ENCODE results near the gene OSBPL3.

Gene OSBPL3

DNA sequence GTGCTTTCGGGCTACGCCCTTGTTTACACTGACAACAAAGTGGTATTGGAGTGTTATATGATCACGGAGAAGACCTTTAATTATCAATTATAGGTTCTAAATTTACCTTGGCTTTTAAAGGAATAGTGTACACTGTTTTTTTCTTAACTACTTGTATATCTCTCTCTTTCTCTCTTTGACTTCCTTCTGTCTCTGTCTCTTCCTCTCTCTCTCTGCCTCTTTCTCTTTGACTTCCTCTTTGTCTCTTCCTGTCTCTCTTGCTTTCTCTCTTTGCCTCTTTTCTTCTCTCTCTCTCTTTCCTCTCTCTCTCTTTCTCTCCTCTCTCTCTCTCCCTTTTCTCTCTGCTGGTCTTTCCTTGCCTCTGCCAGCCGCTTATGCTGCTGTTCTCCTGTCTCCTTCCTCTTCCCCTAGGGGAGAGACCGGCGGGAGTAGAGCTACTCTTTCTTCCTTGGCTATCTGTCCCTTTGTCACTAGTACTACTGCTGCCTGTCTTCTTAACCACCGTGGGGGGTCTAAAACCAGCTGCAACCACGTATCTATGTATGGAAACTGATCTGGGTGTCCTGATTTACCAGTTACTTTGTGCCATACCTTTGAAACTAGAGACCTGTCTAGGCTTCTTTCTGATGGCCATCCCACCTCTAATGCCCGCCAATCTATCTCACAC is 185.9 kb downstream of the OSBPL3 start:
- 87% methylated on average over 8 of the region's 9 CpGs for WGBS
- H3K9ac ChIP-seq (ENCODE audit: low read depth, low read length): no peak overlapping the region
- H3K9me3 ChIP-seq (ENCODE audit: insufficient read depth, low read depth, low read length): peaks cover 2% of the 10 kb centered on the region
- H3K27me3 ChIP-seq (ENCODE audit: insufficient read depth, low read length): no peaks in the 10 kb centered on the region
- H3K4me3 ChIP-seq (ENCODE audit: low read length): no peak overlapping the region
- no peaks in the 10 kb centered on the region for H3K36me3 ChIP-seq (ENCODE audit: insufficient read depth, low read length)
- H3K4me1 ChIP-seq (ENCODE audit: insufficient read depth, low read length): no peaks in the 10 kb centered on the region
- no peak overlapping the region for H3K27ac ChIP-seq (ENCODE audit: low read depth, low read length)

DNA sequence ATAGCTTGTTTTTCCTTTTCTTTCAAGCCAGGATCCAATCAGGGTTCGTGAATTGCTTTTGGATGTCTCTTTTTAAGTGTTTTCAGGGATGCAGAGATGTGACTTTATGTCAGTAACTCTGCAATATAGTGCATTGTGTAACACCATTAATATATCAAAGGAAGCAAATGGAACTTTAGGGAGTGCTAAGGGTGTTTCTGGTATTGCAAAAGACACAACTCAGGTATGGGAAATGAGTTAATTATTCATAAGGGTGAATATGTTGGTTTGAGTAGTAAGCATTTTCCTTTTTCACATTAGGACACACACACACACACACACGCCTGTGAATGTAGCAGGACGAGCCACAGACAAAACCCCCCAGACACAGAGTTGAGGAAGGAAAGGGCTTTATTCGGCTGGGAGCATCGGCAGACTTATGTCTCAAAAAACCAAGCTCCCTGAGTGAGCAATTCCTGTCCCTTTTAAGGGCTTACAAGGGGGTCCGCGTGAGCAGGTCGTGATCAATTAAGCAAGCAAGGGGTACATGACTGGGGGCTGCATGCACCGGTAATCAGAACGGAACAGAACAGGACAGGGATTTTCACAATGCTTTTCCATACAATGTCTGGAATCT is 190.9 kb downstream of the OSBPL3 start:
- WGBS: 98% methylated on average over 10 of the region's 10 CpGs
- H3K27me3 ChIP-seq (ENCODE audit: insufficient read depth, low read length): no peaks in the 10 kb centered on the region
- peaks cover 13% of the 10 kb centered on the region for H3K9me3 ChIP-seq (ENCODE audit: insufficient read depth, low read depth, low read length)
- H3K4me1 ChIP-seq (ENCODE audit: insufficient read depth, low read length): no peaks in the 10 kb centered on the region
- no peaks in the 10 kb centered on the region for H3K36me3 ChIP-seq (ENCODE audit: insufficient read depth, low read length)
- H3K4me3 ChIP-seq (ENCODE audit: low read length): no peak overlapping the region
- H3K9ac ChIP-seq (ENCODE audit: low read depth, low read length): no peak overlapping the region
- no peak overlapping the region for H3K27ac ChIP-seq (ENCODE audit: low read depth, low read length)

DNA sequence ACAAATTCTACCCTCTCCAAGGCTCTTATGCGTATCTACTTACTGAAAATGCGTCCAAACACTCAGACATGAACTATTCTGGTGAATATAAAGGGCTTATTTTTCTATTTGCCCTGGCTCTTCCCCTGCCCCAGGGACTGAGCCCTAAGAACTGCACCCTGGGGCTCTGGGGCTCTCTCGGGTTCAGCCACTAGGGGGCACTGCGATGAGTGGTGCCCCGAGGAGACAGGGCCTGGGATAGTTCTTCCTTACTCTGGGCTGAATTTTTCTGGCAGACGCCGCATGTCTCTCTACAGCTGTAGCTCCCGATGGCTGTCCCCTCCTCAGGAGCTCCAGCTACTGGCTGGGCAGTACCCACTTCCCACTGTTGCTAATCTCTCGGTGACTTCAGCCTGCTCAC is 191.9 kb downstream of the OSBPL3 start:
- Histone ChIP-seq H3K4me1 (ENCODE audit: insufficient read depth, low read length) (no peaks in the 10 kb centered on the region), H3K9me3 (ENCODE audit: insufficient read depth, low read depth, low read length) (peaks cover 14% of the 10 kb centered on the region), H3K27me3 (ENCODE audit: insufficient read depth, low read length) (no peaks in the 10 kb centered on the region), H3K27ac (ENCODE audit: low read depth, low read length) (no peak overlapping the region), H3K36me3 (ENCODE audit: insufficient read depth, low read length) (no peaks in the 10 kb centered on the region), H3K4me3 (ENCODE audit: low read length) (no peak overlapping the region), H3K9ac (ENCODE audit: low read depth, low read length) (no peak overlapping the region)
- 97% methylated on average over 9 of the region's 9 CpGs for WGBS

GRCh38 chr7:24786941-24787340 is 193.0 kb downstream of the OSBPL3 start:
- Histone ChIP-seq H3K36me3 (ENCODE audit: insufficient read depth, low read length) (no peaks in the 10 kb centered on the region), H3K27me3 (ENCODE audit: insufficient read depth, low read length) (no peaks in the 10 kb centered on the region), H3K9me3 (ENCODE audit: insufficient read depth, low read depth, low read length) (peaks cover 18% of the 10 kb centered on the region), H3K4me3 (ENCODE audit: low read length) (no peak overlapping the region), H3K9ac (ENCODE audit: low read depth, low read length) (no peak overlapping the region), H3K27ac (ENCODE audit: low read depth, low read length) (no peak overlapping the region), H3K4me1 (ENCODE audit: insufficient read depth, low read length) (no peaks in the 10 kb centered on the region)
- 92% methylated on average over 5 of the region's 5 CpGs for WGBS

- peaks cover 18% of the 10 kb centered on the region for H3K9me3 ChIP-seq (ENCODE audit: insufficient read depth, low read depth, low read length)
- H3K4me1 ChIP-seq (ENCODE audit: insufficient read depth, low read length): no peaks in the 10 kb centered on the region
- no peak overlapping the region for H3K4me3 ChIP-seq (ENCODE audit: low read length)
- no peak overlapping the region for H3K9ac ChIP-seq (ENCODE audit: low read depth, low read length)
- H3K27ac ChIP-seq (ENCODE audit: low read depth, low read length): no peak overlapping the region
- H3K27me3 ChIP-seq (ENCODE audit: insufficient read depth, low read length): no peaks in the 10 kb centered on the region
- 92% methylated on average over 4 of the region's 4 CpGs for WGBS
- H3K36me3 ChIP-seq (ENCODE audit: insufficient read depth, low read length): no peaks in the 10 kb centered on the region
Observed at GRCh38 chr7:24786306-24786705, 193.7 kb downstream of the OSBPL3 start.

DNA sequence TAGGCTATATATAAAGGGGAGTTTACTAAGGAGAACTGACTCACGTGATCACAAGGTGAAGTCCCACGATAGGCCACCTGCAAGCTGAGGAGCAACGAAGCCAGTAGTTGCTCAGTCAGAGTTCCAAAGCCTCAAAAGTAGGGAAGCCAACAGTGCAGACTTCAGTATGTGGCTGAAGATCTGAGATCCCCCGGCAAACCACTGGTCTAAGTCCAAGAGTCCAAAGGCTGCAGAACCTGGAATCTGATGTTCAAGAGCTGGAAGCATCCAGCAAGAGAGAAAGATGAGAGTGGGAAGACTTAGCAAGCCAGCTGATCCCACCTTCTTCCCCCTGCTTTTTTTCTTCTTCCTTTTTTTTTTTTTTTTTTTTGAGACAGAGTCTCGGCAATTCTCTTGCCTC is 195.7 kb downstream of the OSBPL3 start:
- H3K27me3 ChIP-seq (ENCODE audit: insufficient read depth, low read length): no peaks in the 10 kb centered on the region
- no peak overlapping the region for H3K27ac ChIP-seq (ENCODE audit: low read depth, low read length)
- no peak overlapping the region for H3K9ac ChIP-seq (ENCODE audit: low read depth, low read length)
- 94% methylated on average over 5 of the region's 5 CpGs for WGBS
- H3K4me3 ChIP-seq (ENCODE audit: low read length): no peak overlapping the region
- no peaks in the 10 kb centered on the region for H3K36me3 ChIP-seq (ENCODE audit: insufficient read depth, low read length)
- peaks cover 17% of the 10 kb centered on the region for H3K9me3 ChIP-seq (ENCODE audit: insufficient read depth, low read depth, low read length)
- H3K4me1 ChIP-seq (ENCODE audit: insufficient read depth, low read length): no peaks in the 10 kb centered on the region

- 95% methylated on average over 2 of the region's 2 CpGs for WGBS
- H3K27ac ChIP-seq (ENCODE audit: low read depth, low read length): no peak overlapping the region
- H3K4me1 ChIP-seq (ENCODE audit: insufficient read depth, low read length): no peaks in the 10 kb centered on the region
Observed at GRCh38 chr7:24783698-24784097, 196.3 kb downstream of the OSBPL3 start.

GRCh38 chr7:24781106-24781505 is 198.9 kb downstream of the OSBPL3 start:
- H3K9ac ChIP-seq (ENCODE audit: low read depth, low read length): no peak overlapping the region
- WGBS: 95% methylated on average over 4 of the region's 4 CpGs
- H3K4me1 ChIP-seq (ENCODE audit: insufficient read depth, low read length): no peaks in the 10 kb centered on the region

More at GRCh38 chr7:24783698-24784097, 196.3 kb downstream of the OSBPL3 start:
- Histone ChIP-seq H3K4me3 (ENCODE audit: low read length) (no peak overlapping the region), H3K36me3 (ENCODE audit: insufficient read depth, low read length) (no peaks in the 10 kb centered on the region), H3K9me3 (ENCODE audit: insufficient read depth, low read depth, low read length) (peaks cover 12% of the 10 kb centered on the region), H3K9ac (ENCODE audit: low read depth, low read length) (no peak overlapping the region), H3K27me3 (ENCODE audit: insufficient read depth, low read length) (no peaks in the 10 kb centered on the region)

DNA sequence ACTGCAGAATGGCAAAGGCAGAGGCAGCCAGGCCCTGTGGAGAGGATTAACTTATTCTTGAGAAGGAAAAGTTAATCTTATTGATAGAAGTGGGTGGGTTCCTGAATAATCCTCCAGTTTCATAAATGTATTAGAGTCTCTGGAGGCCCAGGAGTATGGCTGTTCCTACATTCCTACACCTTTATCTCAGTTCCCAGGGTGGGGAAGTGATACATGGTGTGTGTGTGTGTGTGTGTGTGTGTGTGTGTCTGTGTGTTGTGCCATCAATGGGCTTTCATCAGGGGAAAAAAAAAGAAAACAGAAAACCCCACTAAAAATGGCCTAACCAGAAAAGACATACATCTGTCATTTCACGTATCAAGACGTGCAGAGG is 200.7 kb downstream of the OSBPL3 start:
- WGBS: 93% methylated on average over 2 of the region's 2 CpGs

More at GRCh38 chr7:24781106-24781505, 198.9 kb downstream of the OSBPL3 start:
- Histone ChIP-seq H3K27me3 (ENCODE audit: insufficient read depth, low read length) (no peaks in the 10 kb centered on the region), H3K36me3 (ENCODE audit: insufficient read depth, low read length) (no peaks in the 10 kb centered on the region), H3K9me3 (ENCODE audit: insufficient read depth, low read depth, low read length) (peaks cover 5% of the 10 kb centered on the region; the same call in 1 of the 2 replicates), H3K27ac (ENCODE audit: low read depth, low read length) (no peak overlapping the region), H3K4me3 (ENCODE audit: low read length) (no peak overlapping the region)

GRCh38 chr7:24778543-24779282 is 201.3 kb downstream of the OSBPL3 start:
- no peak overlapping the region for H3K9ac ChIP-seq (ENCODE audit: low read depth, low read length)
- H3K27me3 ChIP-seq (ENCODE audit: insufficient read depth, low read length): no peaks in the 10 kb centered on the region
- H3K4me1 ChIP-seq (ENCODE audit: insufficient read depth, low read length): no peaks in the 10 kb centered on the region
- H3K4me3 ChIP-seq (ENCODE audit: low read length): no peak overlapping the region
- H3K9me3 ChIP-seq (ENCODE audit: insufficient read depth, low read depth, low read length): peaks cover 5% of the 10 kb centered on the region; the same call in 1 of the 2 replicates
- H3K36me3 ChIP-seq (ENCODE audit: insufficient read depth, low read length): no peaks in the 10 kb centered on the region
- WGBS: 92% methylated on average over 9 of the region's 9 CpGs
- H3K27ac ChIP-seq (ENCODE audit: low read depth, low read length): no peak overlapping the region

More for the DNA sequence above, 200.7 kb downstream of the OSBPL3 start:
- Histone ChIP-seq H3K27ac (ENCODE audit: low read depth, low read length) (no peak overlapping the region), H3K4me3 (ENCODE audit: low read length) (no peak overlapping the region), H3K27me3 (ENCODE audit: insufficient read depth, low read length) (no peaks in the 10 kb centered on the region), H3K36me3 (ENCODE audit: insufficient read depth, low read length) (no peaks in the 10 kb centered on the region), H3K9me3 (ENCODE audit: insufficient read depth, low read depth, low read length) (peaks cover 5% of the 10 kb centered on the region; the same call in 1 of the 2 replicates), H3K9ac (ENCODE audit: low read depth, low read length) (no peak overlapping the region), H3K4me1 (ENCODE audit: insufficient read depth, low read length) (no peaks in the 10 kb centered on the region)

DNA sequence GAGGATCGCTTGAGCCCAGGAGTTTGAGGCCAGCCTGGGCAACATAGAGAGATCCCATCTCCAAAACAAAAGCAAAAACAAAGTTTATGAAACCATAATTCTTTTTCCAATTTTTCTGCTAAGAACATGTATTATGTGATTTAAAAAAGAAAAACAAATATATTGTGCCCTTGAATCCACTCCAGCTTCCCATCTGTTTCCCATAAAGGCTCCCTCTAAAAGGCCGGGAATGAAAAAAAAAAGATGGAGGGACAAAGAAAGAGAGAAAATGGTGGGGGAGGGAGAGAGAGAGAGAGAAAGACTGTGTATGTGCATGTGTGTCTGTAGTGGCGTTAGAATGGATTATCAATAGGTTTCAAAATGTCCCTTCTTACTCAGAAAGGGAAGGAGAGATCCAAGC is 202.2 kb downstream of the OSBPL3 start:
- whole genome bisulfite sequencing: 87% methylated on average over 3 of the region's 3 CpGs
- Histone ChIP-seq H3K27ac (ENCODE audit: low read depth, low read length) (no peak overlapping the region), H3K9ac (ENCODE audit: low read depth, low read length) (no peak overlapping the region), H3K4me1 (ENCODE audit: insufficient read depth, low read length) (no peaks in the 10 kb centered on the region), H3K4me3 (ENCODE audit: low read length) (no peak overlapping the region), H3K27me3 (ENCODE audit: insufficient read depth, low read length) (no peaks in the 10 kb centered on the region), H3K9me3 (ENCODE audit: insufficient read depth, low read depth, low read length) (peaks cover under 1% of the 10 kb centered on the region; the same call in 1 of the 2 replicates), H3K36me3 (ENCODE audit: insufficient read depth, low read length) (no peaks in the 10 kb centered on the region)

Data from HUES64 (cell line).